ENCODE data around the gene SLC6A4.

DNA sequence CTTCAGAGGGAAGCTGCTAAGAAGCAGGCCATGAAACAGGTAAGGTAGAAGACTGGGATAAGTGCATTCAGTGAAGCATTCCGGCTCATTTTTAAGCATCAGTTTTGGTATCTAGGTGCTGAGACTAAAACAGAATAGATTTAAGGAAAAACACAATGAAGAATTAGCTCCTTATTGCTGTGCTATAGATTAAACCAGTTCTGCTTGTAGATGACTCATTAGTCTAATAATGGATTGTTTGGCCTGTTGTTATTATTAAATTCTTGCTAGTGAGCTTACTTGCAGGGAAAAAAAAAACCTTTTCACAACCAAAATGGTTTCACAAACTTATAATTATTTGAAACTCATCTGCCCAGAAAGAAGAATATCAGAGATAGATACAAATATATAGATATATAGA lies 62.9 kb downstream of the SLC6A4 start:
- TF ChIP-seq, protein P1, sequence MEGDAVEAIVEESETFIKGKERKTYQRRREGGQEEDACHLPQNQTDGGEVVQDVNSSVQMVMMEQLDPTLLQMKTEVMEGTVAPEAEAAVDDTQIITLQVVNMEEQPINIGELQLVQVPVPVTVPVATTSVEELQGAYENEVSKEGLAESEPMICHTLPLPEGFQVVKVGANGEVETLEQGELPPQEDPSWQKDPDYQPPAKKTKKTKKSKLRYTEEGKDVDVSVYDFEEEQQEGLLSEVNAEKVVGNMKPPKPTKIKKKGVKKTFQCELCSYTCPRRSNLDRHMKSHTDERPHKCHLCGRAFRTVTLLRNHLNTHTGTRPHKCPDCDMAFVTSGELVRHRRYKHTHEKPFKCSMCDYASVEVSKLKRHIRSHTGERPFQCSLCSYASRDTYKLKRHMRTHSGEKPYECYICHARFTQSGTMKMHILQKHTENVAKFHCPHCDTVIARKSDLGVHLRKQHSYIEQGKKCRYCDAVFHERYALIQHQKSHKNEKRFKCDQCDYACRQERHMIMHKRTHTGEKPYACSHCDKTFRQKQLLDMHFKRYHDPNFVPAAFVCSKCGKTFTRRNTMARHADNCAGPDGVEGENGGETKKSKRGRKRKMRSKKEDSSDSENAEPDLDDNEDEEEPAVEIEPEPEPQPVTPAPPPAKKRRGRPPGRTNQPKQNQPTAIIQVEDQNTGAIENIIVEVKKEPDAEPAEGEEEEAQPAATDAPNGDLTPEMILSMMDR (conservative IDR thresholded peaks at IDR 0.05; ENCODE audit: low read depth in 2 of 2), result no peak
- TF ChIP-seq EZH2 (IDR thresholded peaks at IDR 0.05; ENCODE audit: low read depth, unreplicated experiment) (no peak), EZH2phosphoT487 (IDR thresholded peaks at IDR 0.05; ENCODE audit: unreplicated experiment) (no peak), POLR2AphosphoS5 (IDR thresholded peaks at IDR 0.05; ENCODE audit: low read depth) (no peak), NANOG (IDR thresholded peaks at IDR 0.05; ENCODE audit: borderline replicate concordance) (no peak), JUNB (IDR thresholded peaks at IDR 0.05; ENCODE audit: unreplicated experiment) (no peak), CREB1 (CRISPR knock-in tag; IDR thresholded peaks at IDR 0.05; ENCODE audit: low read depth) (no peak), ZNF114 (CRISPR knock-in tag; IDR thresholded peaks at IDR 0.05) (no peak), ZNF331 (CRISPR knock-in tag; IDR thresholded peaks at IDR 0.05; ENCODE audit: low read depth) (no peak), STAT1 (IDR thresholded peaks at IDR 0.05; ENCODE audit: unreplicated experiment) (no peak)
- TF ChIP-seq, protein P2, sequence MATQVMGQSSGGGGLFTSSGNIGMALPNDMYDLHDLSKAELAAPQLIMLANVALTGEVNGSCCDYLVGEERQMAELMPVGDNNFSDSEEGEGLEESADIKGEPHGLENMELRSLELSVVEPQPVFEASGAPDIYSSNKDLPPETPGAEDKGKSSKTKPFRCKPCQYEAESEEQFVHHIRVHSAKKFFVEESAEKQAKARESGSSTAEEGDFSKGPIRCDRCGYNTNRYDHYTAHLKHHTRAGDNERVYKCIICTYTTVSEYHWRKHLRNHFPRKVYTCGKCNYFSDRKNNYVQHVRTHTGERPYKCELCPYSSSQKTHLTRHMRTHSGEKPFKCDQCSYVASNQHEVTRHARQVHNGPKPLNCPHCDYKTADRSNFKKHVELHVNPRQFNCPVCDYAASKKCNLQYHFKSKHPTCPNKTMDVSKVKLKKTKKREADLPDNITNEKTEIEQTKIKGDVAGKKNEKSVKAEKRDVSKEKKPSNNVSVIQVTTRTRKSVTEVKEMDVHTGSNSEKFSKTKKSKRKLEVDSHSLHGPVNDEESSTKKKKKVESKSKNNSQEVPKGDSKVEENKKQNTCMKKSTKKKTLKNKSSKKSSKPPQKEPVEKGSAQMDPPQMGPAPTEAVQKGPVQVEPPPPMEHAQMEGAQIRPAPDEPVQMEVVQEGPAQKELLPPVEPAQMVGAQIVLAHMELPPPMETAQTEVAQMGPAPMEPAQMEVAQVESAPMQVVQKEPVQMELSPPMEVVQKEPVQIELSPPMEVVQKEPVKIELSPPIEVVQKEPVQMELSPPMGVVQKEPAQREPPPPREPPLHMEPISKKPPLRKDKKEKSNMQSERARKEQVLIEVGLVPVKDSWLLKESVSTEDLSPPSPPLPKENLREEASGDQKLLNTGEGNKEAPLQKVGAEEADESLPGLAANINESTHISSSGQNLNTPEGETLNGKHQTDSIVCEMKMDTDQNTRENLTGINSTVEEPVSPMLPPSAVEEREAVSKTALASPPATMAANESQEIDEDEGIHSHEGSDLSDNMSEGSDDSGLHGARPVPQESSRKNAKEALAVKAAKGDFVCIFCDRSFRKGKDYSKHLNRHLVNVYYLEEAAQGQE (IDR thresholded peaks at IDR 0.05; ENCODE audit: unreplicated experiment), result no peak
- TF ChIP-seq, protein P3, sequence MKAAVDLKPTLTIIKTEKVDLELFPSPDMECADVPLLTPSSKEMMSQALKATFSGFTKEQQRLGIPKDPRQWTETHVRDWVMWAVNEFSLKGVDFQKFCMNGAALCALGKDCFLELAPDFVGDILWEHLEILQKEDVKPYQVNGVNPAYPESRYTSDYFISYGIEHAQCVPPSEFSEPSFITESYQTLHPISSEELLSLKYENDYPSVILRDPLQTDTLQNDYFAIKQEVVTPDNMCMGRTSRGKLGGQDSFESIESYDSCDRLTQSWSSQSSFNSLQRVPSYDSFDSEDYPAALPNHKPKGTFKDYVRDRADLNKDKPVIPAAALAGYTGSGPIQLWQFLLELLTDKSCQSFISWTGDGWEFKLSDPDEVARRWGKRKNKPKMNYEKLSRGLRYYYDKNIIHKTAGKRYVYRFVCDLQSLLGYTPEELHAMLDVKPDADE (IDR thresholded peaks at IDR 0.05), result no peak
